ENCODE data around the gene FBN1.

DNA sequence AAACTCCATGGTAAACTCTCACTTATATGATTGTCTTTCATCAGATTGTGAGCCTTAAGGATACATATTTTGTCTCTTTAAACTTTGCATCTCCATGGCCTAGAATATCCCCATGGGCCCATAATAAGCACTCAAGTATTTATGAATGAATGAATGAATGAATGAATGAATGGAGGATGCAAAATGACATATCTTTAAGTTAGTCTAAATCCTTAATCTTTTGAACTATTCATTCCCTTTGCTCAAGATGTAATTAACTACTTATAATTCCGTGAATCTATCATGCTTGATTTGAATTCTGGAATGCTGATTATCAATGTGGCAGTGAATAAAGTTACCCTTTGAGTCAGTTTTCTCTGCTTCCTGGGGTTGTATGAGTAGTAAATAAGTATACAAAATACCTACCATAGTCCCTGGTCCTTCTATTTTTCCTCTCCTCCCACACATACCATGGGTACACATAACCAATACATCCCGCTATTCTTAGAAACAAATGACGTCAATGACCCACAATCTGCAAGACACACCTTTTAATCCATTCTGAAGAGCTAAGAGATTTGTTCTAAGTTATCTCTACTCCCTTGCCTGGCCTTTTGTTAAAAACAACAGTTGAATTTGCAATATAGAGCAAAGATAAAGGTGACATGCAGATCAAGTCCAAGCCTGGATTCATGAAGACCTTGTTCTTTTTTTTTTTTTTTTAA lies 94.5 kb downstream of the FBN1 start:
- TF ChIP-seq, protein P1, sequence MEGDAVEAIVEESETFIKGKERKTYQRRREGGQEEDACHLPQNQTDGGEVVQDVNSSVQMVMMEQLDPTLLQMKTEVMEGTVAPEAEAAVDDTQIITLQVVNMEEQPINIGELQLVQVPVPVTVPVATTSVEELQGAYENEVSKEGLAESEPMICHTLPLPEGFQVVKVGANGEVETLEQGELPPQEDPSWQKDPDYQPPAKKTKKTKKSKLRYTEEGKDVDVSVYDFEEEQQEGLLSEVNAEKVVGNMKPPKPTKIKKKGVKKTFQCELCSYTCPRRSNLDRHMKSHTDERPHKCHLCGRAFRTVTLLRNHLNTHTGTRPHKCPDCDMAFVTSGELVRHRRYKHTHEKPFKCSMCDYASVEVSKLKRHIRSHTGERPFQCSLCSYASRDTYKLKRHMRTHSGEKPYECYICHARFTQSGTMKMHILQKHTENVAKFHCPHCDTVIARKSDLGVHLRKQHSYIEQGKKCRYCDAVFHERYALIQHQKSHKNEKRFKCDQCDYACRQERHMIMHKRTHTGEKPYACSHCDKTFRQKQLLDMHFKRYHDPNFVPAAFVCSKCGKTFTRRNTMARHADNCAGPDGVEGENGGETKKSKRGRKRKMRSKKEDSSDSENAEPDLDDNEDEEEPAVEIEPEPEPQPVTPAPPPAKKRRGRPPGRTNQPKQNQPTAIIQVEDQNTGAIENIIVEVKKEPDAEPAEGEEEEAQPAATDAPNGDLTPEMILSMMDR (IDR thresholded peaks at IDR 0.05), result no peak
- no peak for TF ChIP-seq EP300 (IDR thresholded peaks at IDR 0.05)
- no peak for TF ChIP-seq POLR2A (IDR thresholded peaks at IDR 0.05)
- no peak for TF ChIP-seq POLR2AphosphoS5 (IDR thresholded peaks at IDR 0.05)
